Hematopoietic multipotent progenitor cell treated with erythropoietin and hydrocortisone succinate and interleukin-3 and kit ligand, for 8 days (in vitro differentiated cells): ENCODE results near the gene SLC39A11.
"Not testable (repeated sequence)": the region's sequence is repeated elsewhere in the genome, so short reads cannot be mapped to it uniquely, and the experiment has no call there.

Experiments used
- DNase-seq: peaks from one replicate; pipeline ENCODE4 v3.0.0-alpha.2; 2015

SLC39A11 gene

DNA sequence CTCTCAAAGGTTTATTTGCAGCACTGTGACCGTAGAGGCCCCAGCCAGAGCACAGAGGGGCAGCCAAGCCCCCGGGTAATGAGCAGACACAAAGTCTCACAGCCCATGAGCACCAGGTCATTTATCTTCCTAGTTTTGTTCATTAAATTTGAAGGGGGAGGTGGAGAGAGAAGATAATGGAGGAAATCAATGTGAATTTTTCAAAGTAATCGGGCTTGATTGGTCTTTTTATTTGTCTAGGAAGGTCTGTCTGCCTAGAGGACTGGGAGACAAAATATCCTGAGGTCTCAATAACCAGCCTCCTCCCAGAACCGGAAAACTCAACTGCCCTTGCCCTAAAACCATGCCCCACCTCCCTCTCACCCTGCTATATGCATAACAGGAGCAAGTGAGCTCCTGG is 189.0 kb downstream of the SLC39A11 start:
- no peak for DNase-seq

DNA sequence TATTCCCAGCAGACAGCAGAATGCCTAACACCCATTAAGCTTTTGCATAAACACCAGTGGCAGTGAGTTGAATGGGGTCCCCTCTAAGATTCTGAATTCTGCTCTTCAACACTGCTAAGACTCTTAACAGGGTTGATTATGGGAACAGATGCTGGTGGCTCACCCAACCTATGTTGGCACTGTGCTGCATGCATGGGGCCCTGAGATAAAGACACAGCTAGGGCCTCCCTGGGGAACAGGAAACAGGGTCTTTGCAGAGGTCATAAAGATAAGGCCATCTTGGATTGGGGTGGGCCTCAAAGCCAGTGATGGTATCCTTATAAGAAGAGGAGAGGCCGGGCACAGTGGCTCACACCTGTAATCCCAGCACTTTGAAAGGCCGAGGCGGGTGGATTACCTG is 190.8 kb downstream of the SLC39A11 start:
- peak; percentile 85 for DNase-seq

DNA sequence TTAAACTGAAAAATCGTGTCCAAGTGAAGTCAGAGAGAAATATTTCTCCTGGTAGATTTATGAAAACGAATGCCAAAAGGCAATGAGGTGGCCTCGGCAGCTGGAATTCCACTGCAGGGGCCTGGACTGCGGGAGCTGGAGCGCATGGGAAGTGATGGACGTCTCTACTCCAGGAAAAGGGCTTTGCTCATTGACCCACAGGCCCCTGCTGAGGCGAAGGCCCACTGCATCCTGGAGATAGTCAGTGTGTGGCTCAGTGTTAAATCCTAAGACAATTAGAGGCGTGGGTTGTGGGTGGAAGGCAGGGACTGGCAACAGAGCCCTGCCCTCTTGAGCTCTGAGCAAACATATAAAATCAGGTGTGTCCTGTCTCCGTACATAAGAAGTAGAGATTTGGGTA is 191.4 kb downstream of the SLC39A11 start:
- no peak for DNase-seq

DNA sequence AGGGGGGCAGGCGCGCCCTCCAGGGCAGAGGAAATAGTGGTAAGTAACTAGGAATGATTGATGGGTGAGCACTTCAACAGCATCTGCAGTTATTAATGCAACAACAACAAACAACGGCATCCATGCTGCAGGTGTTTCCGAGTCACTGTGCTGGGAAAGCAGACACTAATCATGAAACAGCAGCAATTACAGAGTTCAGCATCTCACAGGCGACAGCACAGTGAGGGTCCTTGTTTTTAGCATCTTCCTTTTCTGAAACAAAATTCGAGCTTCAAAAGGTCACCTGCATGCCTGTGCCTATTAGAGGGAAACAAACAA is 191.9 kb downstream of the SLC39A11 start:
- no peak for DNase-seq

DNA sequence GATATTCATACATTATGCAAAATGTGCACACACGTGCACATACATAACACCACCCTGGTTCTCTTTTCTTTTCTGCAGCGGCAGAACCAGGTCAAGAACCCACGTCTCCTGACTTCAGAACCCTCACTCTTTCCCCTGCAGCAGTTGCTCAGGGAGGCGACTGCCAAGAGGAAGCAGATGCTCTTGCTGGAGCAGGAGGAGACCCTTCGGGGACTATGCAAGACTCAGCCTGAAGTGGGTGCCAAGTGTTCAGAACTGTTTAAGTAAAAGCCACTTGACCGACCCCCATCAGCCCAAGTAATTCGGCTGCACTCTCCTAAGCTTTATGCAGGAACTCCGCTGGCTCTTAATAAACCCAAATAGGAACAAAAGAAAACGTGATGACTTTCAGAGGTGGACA is 193.8 kb downstream of the SLC39A11 start:
- DNase-seq = no peak

DNA sequence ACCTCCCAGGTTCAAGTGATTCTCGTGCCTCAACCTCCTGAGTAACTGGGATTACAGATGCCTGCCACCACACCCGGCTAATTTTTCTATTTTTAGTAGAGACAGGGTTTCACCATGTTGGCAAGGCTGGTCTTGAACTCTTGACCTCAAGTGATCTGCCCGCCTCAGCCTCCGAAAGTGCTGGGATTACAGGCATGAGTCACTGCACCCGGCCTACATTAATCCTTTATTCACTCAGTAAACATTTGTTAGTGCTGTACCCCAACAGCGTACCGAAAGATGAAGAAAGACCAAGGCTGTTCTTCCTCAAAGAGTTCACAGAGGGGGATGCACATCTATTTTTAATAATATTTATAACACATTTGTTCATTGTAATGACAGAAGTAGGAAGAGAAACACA is 196.2 kb downstream of the SLC39A11 start:
- DNase-seq = not testable (repeated sequence)

DNA sequence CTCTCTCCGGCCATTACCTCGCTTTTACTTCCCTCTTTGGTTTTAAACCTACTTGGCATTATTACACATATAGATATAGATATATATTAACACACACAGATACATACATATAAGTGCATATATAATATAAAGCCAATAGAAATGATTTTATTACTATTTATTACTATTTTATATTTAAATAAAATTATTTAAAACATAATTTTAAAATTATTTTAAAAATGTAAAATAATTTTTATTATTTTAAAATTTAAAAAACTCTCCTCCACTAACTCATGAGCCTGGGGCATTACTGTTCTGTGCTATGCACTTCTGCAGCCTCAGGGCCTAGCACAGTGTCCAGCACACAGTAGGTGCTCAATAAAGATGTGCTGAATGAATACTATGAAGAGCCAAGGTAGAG is 200.9 kb downstream of the SLC39A11 start:
- no peak for DNase-seq

DNA sequence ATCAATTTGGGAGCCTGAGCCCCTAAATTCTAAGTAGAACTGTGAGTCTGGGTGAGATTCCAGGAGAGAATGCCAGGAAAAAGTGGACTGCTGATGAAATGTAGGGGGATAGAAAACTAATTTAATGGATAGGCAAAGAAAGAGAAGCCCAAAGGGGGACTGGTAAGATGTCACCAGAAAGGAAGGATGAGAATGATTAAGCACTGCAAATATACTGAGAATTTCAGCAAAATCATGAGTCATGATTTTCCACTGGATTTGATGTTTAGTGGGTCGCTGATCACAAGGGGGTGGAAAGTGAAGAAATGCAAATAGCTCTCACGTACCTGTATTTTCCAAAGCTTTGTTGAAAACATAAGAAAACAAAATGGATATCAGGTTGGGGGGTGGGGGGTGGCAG is 201.8 kb downstream of the SLC39A11 start:
- DNase-seq = no peak

DNA sequence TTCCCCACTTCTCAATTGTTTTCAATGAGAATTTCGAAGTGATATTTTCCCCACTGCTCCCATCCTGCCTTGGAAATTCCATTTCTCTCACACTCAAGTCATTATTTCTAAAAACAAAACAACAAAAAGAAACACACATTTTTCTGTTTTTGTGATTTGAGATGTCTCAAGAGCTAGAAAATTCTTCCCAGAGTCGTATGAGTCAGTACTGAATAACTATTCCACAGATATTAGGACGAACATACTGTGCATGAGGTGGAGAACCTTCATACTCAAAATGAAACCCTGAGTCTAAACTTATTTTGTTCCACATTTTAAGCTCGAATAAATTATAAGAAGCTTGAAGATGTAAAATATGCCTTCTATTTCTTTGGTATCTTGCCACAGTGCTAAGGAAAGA is 204.6 kb downstream of the SLC39A11 start:
- DNase-seq = no peak

DNA sequence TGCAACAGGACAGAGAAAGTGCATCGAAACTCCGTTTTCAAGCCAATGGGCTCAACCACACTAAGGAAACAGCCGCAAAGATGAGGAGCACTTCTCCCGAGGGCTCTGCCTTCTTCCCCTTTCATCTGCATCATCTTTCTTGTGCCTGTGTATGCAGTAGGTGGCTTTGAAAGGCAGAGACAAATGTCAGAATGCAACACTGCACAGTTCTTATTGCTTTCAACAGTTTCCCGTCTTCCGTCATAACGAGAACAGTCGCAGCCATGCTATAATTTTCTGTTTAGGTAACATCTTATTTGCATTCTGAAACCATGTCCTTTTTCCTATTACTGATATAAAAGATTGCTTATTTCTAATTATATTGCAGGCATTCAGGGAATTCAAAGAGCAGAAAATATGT is 205.2 kb downstream of the SLC39A11 start:
- DNase-seq = no peak

DNA sequence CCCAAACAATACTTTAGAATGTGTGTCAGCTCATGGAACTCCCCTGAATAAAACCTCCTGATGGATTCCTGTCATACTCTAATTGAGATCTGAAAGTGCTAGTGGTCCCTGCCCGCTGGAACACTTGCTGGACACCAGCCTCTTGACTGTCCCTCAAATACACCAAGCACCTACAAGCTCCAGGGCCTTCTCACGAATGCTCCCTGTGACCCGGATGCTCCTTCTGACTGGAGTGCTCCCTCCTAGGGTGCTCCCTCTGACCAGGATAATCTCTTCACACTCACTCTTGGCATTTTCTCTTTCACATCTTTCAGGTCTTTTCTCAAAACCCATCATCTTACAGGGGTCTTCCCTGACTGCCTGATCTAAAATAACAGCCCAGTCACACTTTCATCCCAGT is 205.9 kb downstream of the SLC39A11 start:
- DNase-seq = no peak

DNA sequence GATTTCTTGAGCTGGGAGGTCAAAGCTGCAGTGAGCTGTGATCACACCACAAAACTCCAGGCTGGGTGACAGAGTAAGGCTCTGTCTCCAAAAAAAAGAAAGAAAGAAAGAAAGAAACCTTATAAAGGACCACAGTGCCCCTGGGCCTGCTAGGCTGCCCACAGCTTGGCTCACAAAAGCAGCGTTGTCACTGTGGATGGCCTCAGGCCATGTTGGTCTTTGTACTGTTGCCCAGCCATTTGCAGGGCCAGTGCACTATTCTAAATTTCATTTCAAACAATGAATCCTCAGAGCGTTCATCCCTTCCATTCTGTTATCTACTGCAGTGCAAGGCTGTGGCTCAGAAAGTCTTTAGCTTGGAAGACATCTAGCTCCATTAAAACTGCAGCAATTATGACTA is 208.4 kb downstream of the SLC39A11 start:
- DNase-seq = no peak

DNA sequence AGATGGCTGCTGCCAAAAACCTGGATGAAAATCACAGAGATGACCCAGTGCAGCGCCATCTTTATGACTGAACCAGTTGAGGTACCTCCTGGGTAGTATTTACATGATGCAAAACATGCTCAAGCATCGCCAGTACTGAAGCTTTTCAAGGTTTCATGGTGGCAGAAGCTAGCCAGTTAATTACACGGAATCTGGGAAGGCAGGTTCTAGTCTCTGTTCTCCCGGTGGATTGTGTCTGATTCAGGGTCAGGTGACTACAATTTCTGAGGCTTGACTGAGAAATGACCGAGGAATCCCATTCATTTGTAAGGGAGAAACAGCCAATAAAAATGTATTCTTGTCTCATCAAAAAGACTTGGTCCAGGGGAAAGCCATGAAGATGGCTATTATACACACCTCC is 209.1 kb downstream of the SLC39A11 start:
- DNase-seq = no peak

DNA sequence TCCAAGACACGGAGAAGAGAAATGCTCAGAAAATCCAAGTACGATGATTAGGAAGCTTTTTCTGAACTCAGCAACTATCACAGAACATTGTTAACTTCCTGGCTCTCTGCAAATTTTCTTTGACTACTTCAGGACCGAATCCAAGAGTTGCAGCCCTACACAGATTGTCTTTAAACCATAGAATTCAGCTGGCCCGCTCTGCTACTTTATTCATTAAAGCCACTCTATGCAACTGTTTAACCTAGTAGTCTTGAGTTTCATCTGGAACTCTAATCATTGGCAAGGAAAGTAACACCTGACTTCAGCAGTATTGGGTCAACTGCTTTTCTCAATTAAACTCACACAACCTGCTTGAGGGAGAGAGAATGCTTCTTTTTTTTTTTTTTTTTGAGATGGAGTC is 210.1 kb downstream of the SLC39A11 start:
- no peak for DNase-seq

DNA sequence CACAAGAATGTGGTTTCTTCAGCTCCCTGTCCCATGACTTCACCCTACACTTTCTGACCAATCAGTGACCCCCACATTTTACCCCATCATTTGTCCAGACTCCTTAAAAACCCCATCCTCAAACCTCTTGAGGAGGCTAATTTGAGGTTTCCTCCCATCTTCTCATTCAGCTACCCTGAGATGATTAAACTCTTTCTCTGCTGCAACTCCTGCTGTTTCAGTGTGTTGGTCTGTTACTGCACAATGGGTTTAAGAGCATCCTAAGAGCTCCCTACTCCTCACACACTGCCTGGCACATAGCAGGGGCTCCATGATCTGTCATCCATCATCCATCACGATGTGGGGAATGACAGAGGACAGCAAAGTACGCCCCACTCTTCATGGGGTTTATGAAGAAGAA is 212.6 kb downstream of the SLC39A11 start:
- no peak for DNase-seq

DNA sequence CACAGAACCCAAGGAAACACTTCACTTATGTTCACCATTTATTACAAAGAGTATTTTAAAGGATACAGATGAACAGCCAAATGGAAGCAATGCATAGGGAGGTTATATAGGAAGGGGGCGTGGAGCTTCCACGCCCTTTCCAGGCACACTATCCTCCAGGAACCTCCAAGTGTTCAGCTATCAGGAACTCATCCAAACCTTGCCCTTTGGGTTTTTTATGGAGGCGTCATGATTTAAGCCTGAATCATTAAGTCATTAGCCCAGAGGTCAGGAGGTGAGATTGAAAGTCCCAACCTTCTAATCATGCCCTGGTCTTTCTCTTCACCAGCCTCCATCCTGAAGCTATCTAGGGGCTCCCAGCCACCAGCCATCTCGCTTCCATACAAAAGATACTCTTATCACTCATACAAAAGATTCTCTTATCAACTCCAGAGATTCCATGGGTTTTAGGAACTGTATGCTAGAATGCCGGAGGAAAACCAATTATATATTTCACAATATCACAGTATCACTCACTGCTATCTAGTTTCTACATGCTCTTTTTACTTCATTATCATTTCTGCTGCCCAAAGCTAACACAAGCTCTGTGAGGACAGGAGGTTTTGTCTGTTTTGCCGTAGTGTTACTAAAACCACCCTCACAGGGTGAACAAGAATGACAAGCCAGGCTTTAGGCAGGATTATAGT is 213.4 kb downstream of the SLC39A11 start:
- no peak for DNase-seq

DNA sequence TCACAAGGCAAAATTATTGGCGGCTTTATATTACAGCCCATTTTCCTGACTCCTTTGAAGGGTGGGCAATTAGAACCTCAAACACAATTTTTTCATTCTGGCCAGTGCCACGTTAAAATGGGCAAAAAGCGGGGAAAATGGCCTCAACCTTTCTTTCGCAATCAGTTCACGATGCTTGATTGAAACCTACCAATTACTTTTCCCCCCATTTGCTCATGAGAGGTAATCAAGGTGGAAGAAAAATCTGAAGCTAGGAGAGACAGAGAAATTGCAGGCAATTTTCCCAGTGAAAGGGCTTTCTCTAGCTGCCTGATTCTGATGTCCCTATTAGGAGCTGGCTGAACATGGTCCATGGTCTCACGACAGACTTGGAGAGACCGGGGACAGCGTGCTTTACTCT is 215.1 kb downstream of the SLC39A11 start:
- no peak for DNase-seq

DNA sequence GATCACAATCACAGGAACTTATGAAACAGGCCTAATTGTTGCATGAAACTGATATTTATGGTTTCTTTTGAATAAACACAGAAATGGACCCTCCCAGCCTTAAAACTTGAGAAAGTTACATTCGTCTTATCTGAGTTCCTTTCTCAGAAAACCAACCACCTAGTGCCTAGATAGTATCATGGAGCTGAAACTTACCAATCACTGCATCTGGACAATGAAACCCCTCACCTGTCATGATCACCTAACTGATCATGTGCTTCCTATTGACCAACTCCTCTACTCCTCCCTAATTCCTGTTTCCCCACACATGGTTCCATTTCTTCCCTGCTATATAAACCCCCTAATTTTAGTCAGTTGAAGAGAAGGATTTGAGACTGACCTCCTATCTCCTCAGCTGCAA is 216.1 kb downstream of the SLC39A11 start:
- DNase-seq = no peak

DNA sequence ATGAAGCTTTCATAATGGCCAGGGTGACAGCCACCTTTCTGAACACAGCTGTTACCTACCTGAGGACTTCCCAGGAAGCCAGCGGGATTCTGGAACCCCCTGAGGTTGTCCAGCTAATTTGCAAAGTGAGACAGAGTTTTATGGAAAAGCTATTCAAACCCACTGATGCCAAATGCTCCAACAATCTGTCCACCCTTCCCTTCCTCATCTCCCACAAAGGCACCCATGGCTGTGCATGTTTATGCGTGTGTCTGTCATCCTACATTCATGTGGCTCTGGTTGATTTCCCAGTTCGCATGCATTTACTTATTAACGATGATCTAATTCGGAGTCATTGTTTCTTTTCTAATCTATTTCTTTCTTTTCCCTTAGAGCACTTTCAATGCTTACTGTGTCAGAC is 217.1 kb downstream of the SLC39A11 start:
- DNase-seq = no peak

DNA sequence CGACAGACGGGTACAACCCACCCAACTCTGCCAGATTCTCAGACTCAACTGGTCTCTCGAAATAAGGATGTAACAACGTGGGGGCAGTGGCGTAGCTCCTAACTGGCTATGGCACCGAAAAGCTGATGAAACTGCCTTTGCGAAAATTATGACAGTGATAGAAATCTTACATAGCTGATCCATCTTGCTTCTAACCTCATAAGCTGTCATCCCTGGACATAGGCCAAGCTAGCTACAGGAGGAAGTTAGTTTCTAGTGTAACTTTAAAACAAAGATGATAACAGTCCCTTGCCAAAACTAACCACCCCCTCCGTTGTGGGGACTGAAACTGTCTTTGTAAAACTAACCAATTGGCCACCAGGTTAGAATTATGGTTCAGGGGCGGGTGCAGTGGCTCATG is 220.1 kb downstream of the SLC39A11 start:
- peak; percentile 37 for DNase-seq

DNA sequence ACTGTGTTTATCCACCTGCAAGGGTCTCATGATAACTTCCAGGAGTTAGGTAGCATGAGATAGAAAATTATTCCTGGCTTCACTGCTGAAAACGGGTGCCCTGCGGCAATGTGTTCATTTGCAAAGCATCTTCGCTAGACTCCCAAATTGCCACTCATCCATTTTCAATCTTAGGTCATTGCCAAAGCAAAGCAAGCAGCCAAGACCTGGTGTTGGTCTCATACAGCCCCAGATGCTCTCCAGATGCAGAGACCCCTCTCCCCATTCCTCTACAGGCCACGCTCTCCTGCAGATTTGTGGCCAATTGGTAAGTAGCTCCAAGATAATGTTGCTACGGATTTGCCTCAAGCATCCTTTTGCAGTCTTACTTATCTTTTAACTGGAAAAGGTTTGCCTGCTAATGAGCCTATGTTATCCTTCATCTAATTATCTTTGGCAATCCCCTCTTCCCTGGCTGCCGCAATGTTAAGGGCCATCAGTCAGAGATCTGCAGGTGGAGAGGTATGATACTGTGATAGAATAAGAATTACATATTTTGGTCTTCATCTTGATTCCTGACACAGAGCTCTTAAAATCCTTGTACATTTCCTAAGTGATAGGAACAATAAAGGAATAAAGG is 222.0 kb downstream of the SLC39A11 start:
- DNase-seq = no peak

DNA sequence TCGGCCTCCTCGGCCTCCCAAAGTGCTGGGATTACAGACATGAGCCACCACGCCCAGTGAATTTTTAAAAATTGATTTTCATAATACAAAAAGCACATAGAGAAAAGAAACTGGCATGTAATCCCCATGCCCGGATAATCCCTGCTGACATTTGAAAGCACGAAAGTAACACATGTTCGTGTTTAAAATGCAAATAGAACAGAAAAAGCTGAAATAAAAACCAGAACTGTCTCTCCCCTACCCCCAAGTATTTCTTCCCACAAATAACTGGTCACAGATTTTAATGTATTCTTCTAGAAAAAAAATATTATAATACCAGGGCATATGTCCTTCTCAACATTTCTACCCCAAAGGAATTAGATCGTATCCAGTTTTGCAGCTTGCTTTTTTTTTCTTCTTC is 222.9 kb downstream of the SLC39A11 start:
- DNase-seq = no peak

DNA sequence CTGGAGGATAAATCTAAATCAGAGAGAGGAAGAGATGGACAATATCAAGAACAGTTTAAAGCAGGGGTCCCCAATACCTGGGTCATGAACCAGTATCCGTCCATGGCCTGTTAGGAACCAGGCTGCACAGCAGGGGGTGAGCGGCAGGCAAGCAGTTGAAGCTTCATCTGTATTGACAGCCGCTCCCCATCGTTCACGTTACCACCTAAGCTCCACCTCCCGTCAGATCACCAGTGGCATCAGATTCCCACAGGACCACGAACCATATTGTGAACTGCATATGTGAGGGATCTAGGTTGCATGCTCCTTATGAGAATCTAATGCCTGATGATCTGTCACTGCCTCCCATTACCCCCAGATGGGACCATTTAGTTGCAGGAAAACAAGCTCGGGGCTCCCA is 226.5 kb downstream of the SLC39A11 start:
- no peak for DNase-seq

DNA sequence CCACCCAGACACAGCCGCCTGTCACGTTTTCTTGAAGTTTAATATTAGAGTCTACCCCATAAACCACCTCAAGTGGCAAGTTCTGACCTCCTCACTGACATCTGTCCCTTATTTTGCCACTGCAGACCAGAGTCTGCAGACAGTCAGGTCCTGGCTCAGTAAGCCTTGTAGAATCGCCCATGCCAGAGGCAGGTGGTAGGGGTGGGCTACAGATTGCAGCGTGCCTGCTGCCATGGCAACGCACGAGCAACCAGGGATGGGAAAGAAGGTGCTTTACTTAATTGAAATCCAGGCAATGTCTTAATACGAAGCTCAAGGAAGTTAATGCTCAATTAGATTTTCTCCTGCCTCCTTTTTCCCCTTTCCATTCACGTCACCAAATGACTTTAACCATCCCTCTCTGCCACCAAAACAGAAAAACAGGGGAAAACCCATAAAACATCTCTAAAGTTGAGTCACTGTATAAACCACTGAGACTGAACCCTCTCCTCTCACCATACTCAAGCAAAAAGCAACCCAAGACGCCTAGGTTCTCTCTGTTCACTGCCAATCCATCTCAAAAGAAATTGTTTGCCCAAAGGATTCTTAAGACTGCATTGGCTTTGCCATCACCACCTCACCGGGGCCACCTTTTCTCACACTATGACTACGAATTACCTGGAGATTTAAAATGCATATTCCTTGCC is 228.8 kb downstream of the SLC39A11 start:
- no peak for DNase-seq
